GM04503 (cell line): ENCODE results near the gene HTR7.
"Not testable (repeated sequence)": the region's sequence is repeated elsewhere in the genome, so short reads cannot be mapped to it uniquely, and the experiment has no call there.

Experiments
- DNase-seq: peaks from one replicate; pipeline ENCODE4 v3.0.0-alpha.2; 2012; ENCODE audit warnings: low read depth

Gene HTR7

DNA sequence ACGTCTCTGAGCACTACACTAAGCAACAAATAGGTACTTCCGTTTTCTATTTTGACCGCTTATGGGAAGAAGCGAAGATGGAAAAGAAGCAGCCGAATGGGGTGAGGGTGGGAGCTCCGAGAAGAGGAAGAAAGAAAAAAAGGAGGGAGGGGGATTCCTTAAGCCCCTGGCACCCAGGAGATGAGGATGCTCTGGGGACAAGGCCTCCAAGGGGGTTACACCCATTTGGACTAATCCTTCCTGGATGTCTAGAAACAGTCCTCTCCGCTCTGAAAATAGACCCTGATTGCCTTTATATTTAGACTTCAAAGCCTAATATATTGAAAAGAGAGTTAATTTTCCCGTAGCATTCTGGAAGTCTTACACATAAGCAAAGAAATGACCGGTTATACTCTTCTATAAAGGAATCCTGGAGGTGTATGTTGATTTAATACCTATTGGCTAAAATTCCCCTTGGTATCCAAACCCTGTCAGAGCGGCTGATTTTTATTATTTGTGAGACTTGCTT is 676 bp upstream of the HTR7 start:
- DNase-seq: no peak

- no peak for DNase-seq
These were observed 740 bp downstream of the HTR7 start for GRCh38 chr10:90856964-90857634.

DNA sequence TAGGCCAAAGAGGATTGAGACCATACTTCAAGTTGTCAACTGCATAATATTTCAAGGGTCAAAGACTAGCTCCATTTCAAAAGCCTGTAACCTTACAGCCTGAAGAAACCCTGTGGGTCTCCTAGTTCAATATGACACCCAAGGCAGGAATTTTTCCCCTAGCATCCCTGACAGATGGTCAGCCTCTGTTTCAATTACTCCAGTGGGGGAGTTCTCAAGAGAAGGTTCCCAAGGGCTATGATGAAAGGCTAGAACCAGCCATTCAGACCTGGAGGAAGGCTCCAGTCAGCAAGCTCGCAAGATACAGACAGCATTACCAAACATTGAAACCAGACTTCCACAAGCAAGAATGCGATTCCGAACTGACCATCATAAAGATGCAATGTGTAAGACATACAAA is 1.6 kb downstream of the HTR7 start:
- DNase-seq: no peak

GRCh38 chr10:90855126-90855525 is 2.7 kb downstream of the HTR7 start:
- DNase-seq: no peak

DNA sequence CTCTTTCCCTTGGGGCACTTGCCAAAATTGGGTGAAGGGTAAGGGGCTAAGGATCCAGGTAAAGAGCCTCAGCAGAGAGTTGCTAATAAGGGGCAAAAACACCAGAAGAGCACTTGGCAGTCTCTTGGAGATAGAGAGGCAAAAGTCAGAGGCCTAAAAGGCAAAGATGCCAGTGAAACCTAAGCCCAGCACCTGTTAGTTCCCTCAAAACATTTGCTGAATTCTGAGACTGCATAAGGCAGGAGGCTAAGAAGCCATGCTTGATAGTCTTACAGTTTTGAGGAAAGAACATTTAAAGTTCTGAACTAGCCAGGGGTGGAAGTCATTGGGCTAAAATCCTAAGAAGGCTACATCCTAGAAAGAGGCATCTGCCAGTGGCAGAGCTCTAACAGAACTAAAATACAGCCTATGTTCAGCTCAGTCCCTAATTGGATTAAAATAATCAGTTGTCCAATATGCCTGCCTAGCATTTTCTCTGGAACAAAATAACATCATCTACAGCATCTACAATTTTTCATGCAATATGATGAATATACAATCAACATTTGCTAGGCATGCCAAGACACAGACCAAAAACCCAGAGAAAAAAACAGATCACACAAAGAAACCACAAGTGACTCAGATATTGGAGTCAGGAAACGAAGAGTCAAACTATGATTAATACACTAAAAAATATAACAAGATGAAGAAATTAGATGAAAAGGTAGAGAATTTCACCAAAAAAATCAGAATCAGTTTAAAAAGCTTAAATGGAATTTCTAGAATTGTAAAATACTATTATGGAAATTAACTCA is 7.7 kb downstream of the HTR7 start:
- no peak for DNase-seq

GRCh38 chr10:90847436-90847835 is 10.4 kb downstream of the HTR7 start:
- DNase-seq: no peak

- no peak for DNase-seq
These were observed 11.1 kb downstream of the HTR7 start for GRCh38 chr10:90846746-90847145.

DNA sequence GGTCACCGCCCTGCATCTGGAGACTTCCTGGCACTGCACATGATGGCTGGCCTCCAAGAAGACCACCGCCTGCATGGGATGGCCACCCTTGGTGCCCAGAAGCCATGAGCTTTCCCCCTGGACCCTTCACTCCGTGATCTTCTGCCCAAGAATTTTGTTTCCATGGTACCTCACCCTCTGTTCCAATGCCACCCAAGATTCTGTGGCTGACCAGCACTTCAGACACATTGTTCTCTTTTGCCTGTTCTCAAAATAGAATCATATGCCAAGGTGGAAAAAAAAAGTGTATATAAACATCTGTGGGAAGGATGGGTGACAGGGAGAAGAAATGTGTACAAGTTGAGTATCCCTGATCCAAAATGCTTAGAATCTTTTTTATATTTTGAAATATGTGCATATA is 12.1 kb downstream of the HTR7 start:
- no peak for DNase-seq

GRCh38 chr10:90842725-90843124 is 15.1 kb downstream of the HTR7 start:
- no peak for DNase-seq

GRCh38 chr10:90837486-90837885 is 20.4 kb downstream of the HTR7 start:
- DNase-seq: no peak

DNA sequence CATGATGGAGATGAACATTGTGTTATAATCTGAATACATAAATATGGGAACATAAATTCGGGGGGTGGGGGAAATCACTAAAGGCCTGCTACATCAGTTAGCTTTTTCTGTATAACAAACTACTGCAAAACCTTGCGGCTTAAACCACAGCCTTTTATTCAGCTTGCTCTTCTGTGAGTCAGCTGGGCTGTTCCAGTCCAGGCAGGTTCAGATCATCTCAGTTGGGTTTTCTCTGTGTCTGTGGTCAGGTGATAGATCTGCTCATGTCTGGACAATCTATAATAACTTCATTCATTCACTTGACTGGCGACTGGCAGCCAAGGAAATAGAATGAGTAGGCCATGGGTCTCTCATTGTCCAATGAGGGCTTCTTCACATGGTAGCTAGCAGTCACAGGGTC is 23.5 kb downstream of the HTR7 start:
- no peak for DNase-seq

DNA sequence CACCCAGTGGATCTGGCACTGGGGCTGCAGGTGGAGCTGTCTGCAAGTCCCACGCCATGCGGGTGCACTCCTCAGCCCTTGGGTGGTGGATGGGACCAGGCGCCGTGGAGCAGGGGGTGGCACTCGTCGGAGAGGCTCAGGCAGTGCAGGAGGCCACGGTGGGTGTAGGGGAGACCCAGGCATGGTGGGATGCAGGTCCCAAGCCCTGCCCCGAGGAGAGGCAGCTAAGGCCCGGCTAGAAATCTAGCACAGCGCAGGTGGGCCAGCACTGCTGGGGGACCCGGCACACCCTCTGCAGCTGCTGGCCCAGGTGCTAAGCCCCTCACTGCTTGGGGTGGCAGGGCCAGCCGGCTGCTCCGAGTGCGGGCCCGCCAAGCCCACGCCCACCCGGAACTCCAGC is 25.7 kb downstream of the HTR7 start:
- no peak for DNase-seq

DNA sequence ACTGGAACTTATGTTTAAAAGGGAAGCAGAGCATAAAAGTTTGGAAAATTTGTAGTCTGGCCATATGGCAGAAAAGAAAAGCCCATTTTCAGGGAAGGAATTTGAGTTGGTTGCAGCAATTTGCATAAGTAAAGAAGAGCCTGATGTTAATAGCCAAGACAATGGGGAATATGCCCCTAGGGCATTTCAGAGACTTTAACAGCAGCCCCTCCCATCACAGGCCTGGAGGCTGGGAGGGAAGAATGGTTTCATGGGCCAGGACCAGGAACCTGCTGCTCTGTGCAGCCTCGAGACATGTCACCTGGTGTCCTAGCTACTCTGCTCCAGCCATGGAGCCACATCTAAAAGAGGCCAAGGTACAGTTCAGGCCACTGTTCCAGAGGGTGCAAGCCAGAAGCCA is 35.3 kb downstream of the HTR7 start:
- no peak for DNase-seq

GRCh38 chr10:90821864-90822263 is 36.0 kb downstream of the HTR7 start:
- DNase-seq: not testable (repeated sequence)

GRCh38 chr10:90819911-90820310 is 37.9 kb downstream of the HTR7 start:
- no peak for DNase-seq

DNA sequence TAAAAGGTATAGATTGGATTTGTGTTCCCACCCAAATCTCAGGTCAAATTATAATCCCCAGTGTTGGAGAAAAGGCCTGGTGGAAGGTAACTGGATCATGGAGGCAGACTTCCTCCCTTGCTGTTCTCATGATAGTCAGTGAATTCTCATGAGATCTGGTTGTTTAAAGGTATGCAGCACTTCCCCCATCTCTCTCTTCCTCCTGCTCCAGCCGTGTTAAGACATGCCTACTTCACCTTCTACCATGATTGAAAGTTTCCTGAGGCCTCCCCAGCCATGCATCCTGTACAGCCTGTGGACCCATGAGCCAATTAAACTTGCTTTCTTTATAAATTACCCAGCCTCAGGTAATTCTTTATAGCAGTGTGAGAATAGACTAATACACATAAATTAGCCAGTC is 39.1 kb downstream of the HTR7 start:
- no peak for DNase-seq

DNA sequence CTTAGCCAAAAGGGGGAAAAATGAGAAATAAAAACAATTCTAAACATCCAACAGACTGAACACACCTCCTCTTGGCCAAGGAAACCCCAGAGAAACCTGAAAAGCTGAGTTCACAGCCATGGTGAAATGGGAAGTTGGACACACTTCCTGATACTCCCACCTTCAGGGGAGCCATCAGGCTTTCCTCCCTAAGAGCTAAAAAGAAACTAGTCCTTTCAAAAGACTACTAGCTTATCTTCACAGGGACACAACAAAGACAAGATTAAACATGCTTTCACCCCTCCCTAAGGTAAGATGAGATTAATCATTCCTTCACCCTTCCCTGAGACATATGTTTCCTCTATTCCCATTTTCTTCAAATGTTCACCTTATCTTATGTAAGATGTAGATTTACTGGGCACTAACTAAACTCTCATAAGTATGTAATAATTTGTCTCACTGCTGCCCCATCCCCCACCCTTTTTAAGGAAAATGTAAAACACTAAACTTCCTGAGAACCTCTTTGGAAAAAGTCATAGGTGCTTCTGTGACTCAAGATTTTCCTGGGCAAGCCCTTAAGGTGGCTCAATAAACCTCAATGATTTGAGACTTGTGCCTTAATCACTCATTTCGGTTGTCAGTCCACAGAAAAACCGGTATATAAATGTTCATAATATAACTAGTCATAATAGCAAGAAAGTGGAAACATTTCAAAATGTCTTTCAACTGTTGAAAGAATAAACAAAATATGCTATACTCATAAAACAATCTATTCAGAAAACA is 40.5 kb downstream of the HTR7 start:
- DNase-seq: no peak

DNA sequence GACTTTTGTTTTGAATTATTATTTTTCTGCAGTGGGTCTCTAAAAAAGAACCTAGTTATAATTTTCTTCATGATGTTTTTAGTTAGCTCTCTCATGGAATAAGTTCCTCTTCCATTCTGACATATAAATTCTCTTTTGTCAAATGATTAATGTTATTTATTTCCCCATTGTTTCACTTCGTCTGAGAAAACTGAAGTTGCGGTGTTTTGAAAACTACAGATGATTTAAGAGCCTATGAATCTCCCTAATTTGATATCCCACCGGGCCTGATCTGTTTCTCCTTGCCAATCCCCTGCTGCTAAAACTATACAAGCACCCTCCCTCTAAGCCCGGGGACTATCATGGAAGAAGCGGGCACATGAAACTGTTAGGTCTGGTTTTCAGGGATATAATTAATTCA is 41.4 kb downstream of the HTR7 start:
- no peak for DNase-seq

DNA sequence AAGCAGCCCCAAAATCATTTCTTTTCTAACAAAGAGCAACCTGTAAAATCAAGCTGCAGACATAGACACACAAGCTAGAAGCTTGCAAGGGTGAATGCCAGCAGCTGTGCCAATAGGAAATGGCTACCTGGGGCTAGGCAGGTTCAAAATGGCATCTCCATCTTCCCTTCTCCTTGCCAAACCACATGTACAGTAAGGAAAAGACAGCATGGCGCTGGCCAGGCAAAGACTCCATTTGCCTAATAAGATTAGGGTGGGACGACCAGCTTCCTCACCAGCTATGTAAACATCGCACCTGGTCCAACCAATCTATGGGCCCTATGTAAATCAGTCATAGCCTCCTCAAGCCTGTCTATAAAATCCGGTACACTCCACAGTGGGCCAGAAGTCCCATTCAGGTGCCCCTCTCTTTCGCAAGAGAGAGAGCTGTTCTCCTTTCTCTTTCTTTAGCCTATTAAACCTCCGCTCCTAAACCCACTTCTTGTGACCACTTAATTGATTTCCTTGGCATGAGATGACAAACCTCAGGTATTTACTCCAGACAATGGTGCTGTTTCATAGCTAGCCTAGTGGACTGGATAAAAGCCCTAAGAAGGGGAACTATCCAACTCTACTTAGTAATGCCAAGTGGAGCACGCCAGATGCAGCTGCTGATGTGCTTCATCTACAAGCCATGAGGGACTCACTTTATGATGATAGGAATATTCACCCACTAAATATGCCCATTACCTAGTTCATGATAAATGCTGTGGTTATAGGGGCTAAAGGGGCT is 44.1 kb downstream of the HTR7 start:
- DNase-seq: no peak

GRCh38 chr10:90807106-90807505 is 50.7 kb downstream of the HTR7 start:
- not testable (repeated sequence) for DNase-seq

DNA sequence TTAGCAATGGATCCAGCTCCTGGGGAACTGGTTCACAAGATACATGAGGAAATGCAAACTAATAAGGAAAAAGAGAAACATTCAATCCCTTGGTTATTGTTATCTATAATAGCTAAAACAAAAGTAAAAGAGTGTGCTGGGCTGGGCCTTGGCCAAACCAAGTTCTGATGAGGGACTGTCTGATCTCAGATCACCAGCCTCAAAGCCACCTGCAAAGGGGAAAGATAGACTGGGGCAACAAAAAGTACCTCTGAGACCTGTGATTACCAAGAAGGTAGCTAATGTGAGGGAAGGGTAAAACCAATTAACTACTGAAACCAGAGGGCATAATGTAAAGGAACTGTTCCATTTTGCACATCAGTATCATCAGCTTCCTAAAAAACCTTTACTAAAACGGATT is 51.2 kb downstream of the HTR7 start:
- no peak for DNase-seq

DNA sequence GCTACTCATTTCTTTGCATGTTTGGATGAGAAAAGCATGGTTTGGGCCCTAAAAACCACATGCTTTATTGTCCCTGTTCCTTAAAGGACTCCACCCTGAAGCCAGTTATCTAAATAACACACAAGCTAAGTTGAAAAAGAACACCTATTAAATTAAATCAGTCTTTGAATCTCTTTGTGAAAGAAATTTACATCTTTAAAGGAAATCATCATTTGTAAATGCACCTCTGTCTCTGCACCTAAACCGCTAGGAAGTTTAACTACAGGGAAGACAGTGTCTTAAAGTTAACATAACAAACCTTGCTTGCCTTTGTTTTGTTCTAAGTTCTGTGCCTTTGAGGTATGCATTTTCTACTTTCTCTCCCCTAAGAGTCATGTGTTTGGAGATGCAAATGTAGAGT is 52.6 kb downstream of the HTR7 start:
- DNase-seq: no peak
